ENCODE data around the gene HMCN1.

DNA sequence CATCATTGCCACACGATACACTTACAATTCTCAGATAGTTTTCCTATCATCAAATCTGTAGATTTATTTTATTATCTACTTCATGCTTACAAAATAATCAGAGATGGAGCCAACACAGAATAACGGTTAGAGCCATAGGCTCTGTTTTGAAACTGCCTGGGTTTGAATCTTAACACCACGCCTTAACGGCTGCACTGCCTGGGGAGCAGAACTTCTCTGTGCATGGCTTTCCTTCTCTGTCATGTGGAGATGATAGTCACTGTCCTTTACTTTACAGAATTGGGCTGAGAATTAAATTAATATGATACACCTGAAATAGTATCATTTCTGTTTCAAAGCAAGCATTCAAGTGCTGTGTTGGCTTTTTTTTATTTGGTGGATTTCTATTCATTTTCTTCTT lies 177.8 kb downstream of the HMCN1 start:
- TF ChIP-seq, protein P1, sequence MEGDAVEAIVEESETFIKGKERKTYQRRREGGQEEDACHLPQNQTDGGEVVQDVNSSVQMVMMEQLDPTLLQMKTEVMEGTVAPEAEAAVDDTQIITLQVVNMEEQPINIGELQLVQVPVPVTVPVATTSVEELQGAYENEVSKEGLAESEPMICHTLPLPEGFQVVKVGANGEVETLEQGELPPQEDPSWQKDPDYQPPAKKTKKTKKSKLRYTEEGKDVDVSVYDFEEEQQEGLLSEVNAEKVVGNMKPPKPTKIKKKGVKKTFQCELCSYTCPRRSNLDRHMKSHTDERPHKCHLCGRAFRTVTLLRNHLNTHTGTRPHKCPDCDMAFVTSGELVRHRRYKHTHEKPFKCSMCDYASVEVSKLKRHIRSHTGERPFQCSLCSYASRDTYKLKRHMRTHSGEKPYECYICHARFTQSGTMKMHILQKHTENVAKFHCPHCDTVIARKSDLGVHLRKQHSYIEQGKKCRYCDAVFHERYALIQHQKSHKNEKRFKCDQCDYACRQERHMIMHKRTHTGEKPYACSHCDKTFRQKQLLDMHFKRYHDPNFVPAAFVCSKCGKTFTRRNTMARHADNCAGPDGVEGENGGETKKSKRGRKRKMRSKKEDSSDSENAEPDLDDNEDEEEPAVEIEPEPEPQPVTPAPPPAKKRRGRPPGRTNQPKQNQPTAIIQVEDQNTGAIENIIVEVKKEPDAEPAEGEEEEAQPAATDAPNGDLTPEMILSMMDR (IDR thresholded peaks at IDR 0.05; ENCODE audit: low read length): no peak
- no peak for TF ChIP-seq EZH2 (IDR thresholded peaks at IDR 0.05; ENCODE audit: borderline replicate concordance, low read length)
